H9 (cell line): ENCODE measurements around the gene MINAR2. TPM values are rescaled to one million over a fixed set of nuclear protein-coding genes. Genes with fewer than 3 reads are reported as not detected.

Experiments
- DNase-seq: peaks from one replicate; pipeline ENCODE4 v3.0.0-alpha.2; 2017
- H2AFZ ChIP-seq: one replicate; pipeline ENCODE4 v1.6.1; 2013; ENCODE audit warnings: mild to moderate bottlenecking, low read length, control low read depth, moderate library complexity
- H2AK5ac ChIP-seq: 2 replicates; pipeline ENCODE4 v1.6.1; 2013; ENCODE audit warnings: low read length, control low read depth, mixed read lengths; ENCODE audit not compliant: insufficient read length
- H2BK120ac ChIP-seq: one replicate; pipeline ENCODE4 v1.6.1; 2013; ENCODE audit warnings: low read depth, mild to moderate bottlenecking, low read length, control low read depth, inconsistent platforms; ENCODE audit not compliant: poor library complexity, severe bottlenecking
- H2BK12ac ChIP-seq: 2 replicates; pipeline ENCODE4 v1.6.1; 2013; ENCODE audit warnings: low read length, control low read depth, mixed read lengths, low read depth; ENCODE audit not compliant: insufficient read length
- H2BK15ac ChIP-seq: 2 replicates; pipeline ENCODE4 v1.6.1; 2013; ENCODE audit warnings: low read depth, low read length, control low read depth
- H2BK20ac ChIP-seq: one replicate; pipeline ENCODE4 v1.6.1; 2013; ENCODE audit warnings: low read depth, mild to moderate bottlenecking, low read length, control low read depth, inconsistent platforms; ENCODE audit not compliant: poor library complexity, severe bottlenecking
- H2BK5ac ChIP-seq: 2 replicates; pipeline ENCODE4 v1.6.1; 2013; ENCODE audit warnings: low read length, control low read depth, mixed read lengths; ENCODE audit not compliant: insufficient read length
- H3K14ac ChIP-seq: 2 replicates; pipeline ENCODE4 v1.6.1; 2013; ENCODE audit warnings: low read length, control low read depth; ENCODE audit not compliant: insufficient read depth
- H3K18ac ChIP-seq: 2 replicates; pipeline ENCODE4 v1.6.1; 2013; ENCODE audit warnings: low read depth, mild to moderate bottlenecking, mixed read lengths, low read length, control low read depth; ENCODE audit not compliant: insufficient read length
- H3K23ac ChIP-seq: 2 replicates; pipeline ENCODE4 v1.6.1; 2013; ENCODE audit warnings: low read length, control low read depth, mixed read lengths, low read depth; ENCODE audit not compliant: insufficient read length
- H3K23me2 ChIP-seq: 2 replicates; pipeline ENCODE4 v1.6.1; 2013; ENCODE audit warnings: low read depth, mild to moderate bottlenecking, mixed read lengths, low read length, control low read depth; ENCODE audit not compliant: insufficient read length, poor library complexity, severe bottlenecking
- H3K27ac ChIP-seq: 2 replicates; pipeline ENCODE4 v1.5.1; 2013; ENCODE audit warnings: low read length, control low read depth, mixed read lengths, low read depth; ENCODE audit not compliant: insufficient read length
- H3K27me3 ChIP-seq: 2 replicates; pipeline ENCODE4 v1.6.1; 2013; ENCODE audit warnings: low read length, control low read depth, inconsistent platforms; ENCODE audit not compliant: insufficient read depth
- H3K4ac ChIP-seq: 2 replicates; pipeline ENCODE4 v1.6.1; 2013; ENCODE audit warnings: low read depth, mild to moderate bottlenecking, control low read depth, inconsistent platforms, low read length, moderate library complexity
- H3K4me1 ChIP-seq: 2 replicates; pipeline ENCODE4 v1.6.1; 2013; ENCODE audit warnings: low read length, control low read depth, inconsistent platforms; ENCODE audit not compliant: insufficient read depth
- H3K4me2 ChIP-seq: 2 replicates; pipeline ENCODE4 v1.6.1; 2013; ENCODE audit warnings: low read length, control low read depth, mixed read lengths; ENCODE audit not compliant: insufficient read length, insufficient read depth
- H3K56ac ChIP-seq: 2 replicates; pipeline ENCODE4 v1.6.1; 2013; ENCODE audit warnings: low read depth, mild to moderate bottlenecking, mixed read lengths, low read length, control low read depth; ENCODE audit not compliant: insufficient read length
- H3K79me1 ChIP-seq: 2 replicates; pipeline ENCODE4 v1.6.1; 2013; ENCODE audit warnings: low read depth, mild to moderate bottlenecking, moderate library complexity, low read length, control low read depth, inconsistent platforms; ENCODE audit not compliant: insufficient read depth, poor library complexity, severe bottlenecking
- H3K79me2 ChIP-seq: 2 replicates; pipeline ENCODE4 v1.6.1; 2013; ENCODE audit warnings: low read length, control low read depth, inconsistent platforms; ENCODE audit not compliant: insufficient read depth
- H3K9ac ChIP-seq: 2 replicates; pipeline ENCODE4 v1.6.1; 2013; ENCODE audit warnings: low read length, control low read depth, mixed read lengths; ENCODE audit not compliant: insufficient read length; ENCODE audit errors: extremely low read depth
- H3K9me3 ChIP-seq: one replicate; pipeline ENCODE4 v1.6.1; 2013; ENCODE audit warnings: low read depth, low read length, inconsistent platforms; ENCODE audit not compliant: control insufficient read depth
- H3T11ph ChIP-seq: one replicate; pipeline ENCODE4 v1.6.1; 2013; ENCODE audit warnings: mild to moderate bottlenecking, low read length, control low read depth, inconsistent platforms
- H4K20me1 ChIP-seq: one replicate; pipeline ENCODE4 v1.6.1; 2013; ENCODE audit not compliant: control insufficient read depth, insufficient read length, insufficient read depth
- H4K5ac ChIP-seq: 2 replicates; pipeline ENCODE4 v1.6.1; 2013; ENCODE audit warnings: low read depth, mild to moderate bottlenecking, mixed read lengths, low read length, control low read depth; ENCODE audit not compliant: insufficient read length
- H4K8ac ChIP-seq: replicated peaks from 2 replicates; pipeline ENCODE4 v1.6.1; 2013; ENCODE audit warnings: low read length, control low read depth, mixed read lengths, low read depth; ENCODE audit not compliant: insufficient read length
- H4K91ac ChIP-seq: 2 replicates; pipeline ENCODE4 v1.6.1; 2013; ENCODE audit warnings: low read depth, mild to moderate bottlenecking, moderate library complexity, mixed read lengths, low read length, control low read depth; ENCODE audit not compliant: insufficient read length
- H3K27ac Mint-ChIP-seq, 3 experiments: 2 replicates in 2 of 3; 3 replicates in 1 of 3; pipeline ENCODE4 v1.8.0; 2020 to 2021; ENCODE audit warnings: mixed read lengths in 3 of 3, mild to moderate bottlenecking in 1 of 3, moderate library complexity in 1 of 3
- H3K27me3 Mint-ChIP-seq: 2 replicates; pipeline ENCODE4 v1.8.0; 2021; ENCODE audit warnings: low read depth, mild to moderate bottlenecking, moderate library complexity, mixed read lengths
- H3K36me3 Mint-ChIP-seq, 3 experiments: 2 replicates in 2 of 3; 3 replicates in 1 of 3; pipeline ENCODE4 v1.8.0; 2020 to 2021; ENCODE audit warnings: low read depth in 3 of 3, mixed read lengths in 3 of 3; ENCODE audit not compliant: insufficient read depth in 1 of 3
- H3K4me1 Mint-ChIP-seq, 2 experiments: 2 replicates each; pipeline ENCODE4 v1.8.0; 2020; ENCODE audit warnings: mixed read lengths in 2 of 2
- H3K4me3 Mint-ChIP-seq, 2 experiments: 2 replicates in 1 of 2; 3 replicates in 1 of 2; pipeline ENCODE4 v1.8.0; 2020 to 2021; ENCODE audit warnings: mild to moderate bottlenecking in 2 of 2, mixed read lengths in 2 of 2, moderate library complexity in 1 of 2
- H3K9me3 Mint-ChIP-seq, 2 experiments: 2 replicates in 1 of 2; 3 replicates in 1 of 2; pipeline ENCODE4 v1.8.0; 2020; ENCODE audit warnings: mild to moderate bottlenecking in 2 of 2, mixed read lengths in 2 of 2, moderate library complexity in 1 of 2
- CTCF ChIP-seq: fragments of 200-600 bp; sonication (generic); conservative IDR thresholded peaks from 3 replicates; pipeline ENCODE4 v1.8.0; 2021; ENCODE audit warnings: antibody characterized with exemption, mild to moderate bottlenecking
- whole genome bisulfite sequencing: extraction: QIAGEN DNeasy Blood & Tissue Kit; methylation state at CpG from one replicate; pipeline ENCODE4 v1.1.7; 2013; ENCODE audit warnings: missing lambda C conversion rate, low lambda C conversion rate, mixed read lengths; ENCODE audit not compliant: insufficient read length; ENCODE audit errors: extremely low coverage; 5-methylcytosine and 5-hydroxymethylcytosine counted together
- total RNA-seq: library from RNA; stranded (reverse); gene quantifications from 2 replicates; pipeline ENCODE4 v1.2.1, GENCODE V29; 2021

The MINAR2 gene
- total RNA-seq, 1 experiment from 2014 or later = 0.09 TPM

- Histone ChIP-seq H2BK12ac (no peak overlapping the region), H3K79me2 (no peaks in the 10 kb centered on the region), H4K20me1 (no peaks in the 10 kb centered on the region), H2BK120ac (no peak overlapping the region), H2AK5ac (no peak overlapping the region), H3K14ac (no peak overlapping the region), H3K27ac (no peak overlapping the region), H3K9ac (no peak overlapping the region), H2BK20ac (no peak overlapping the region), H4K91ac (no peak overlapping the region), H3K56ac (no peak overlapping the region), H3T11ph (no peak overlapping the region), H3K9me3 (no peaks in the 10 kb centered on the region), H3K23ac (no peak overlapping the region), H3K18ac (no peak overlapping the region), H3K4me1 (no peaks in the 10 kb centered on the region; the same call in 1 of the 2 replicates), H3K79me1 (no peaks in the 10 kb centered on the region), H4K5ac (no peak overlapping the region), H2AFZ (peak overlapping the region; percentile 65), H3K27me3 (no peaks in the 10 kb centered on the region), H3K4ac (no peak overlapping the region), H4K8ac (no peak overlapping the region), H2BK15ac (no peak overlapping the region), H2BK5ac (no peak overlapping the region), H3K4me2 (no peak overlapping the region), H3K23me2 (no peaks in the 10 kb centered on the region)
- WGBS = no CpG with 5 or more reads among the region's 6 CpGs
- Mint-ChIP-seq H3K9me3 (no peaks in the 10 kb centered on the region), H3K36me3 (no peaks in the 10 kb centered on the region), H3K27me3 (no peaks in the 10 kb centered on the region), H3K4me1 (peaks cover 9 to 17% of the 10 kb centered on the region in 2 experiments), H3K4me3 (no peak overlapping the region), H3K27ac (no peak overlapping the region)
- TF ChIP-seq CTCF = no peak
- DNase-seq = no peak
Measured at GRCh38 chr5:129768735-129769134, 20.8 kb downstream of the MINAR2 start.
